HepG2 (cell line): ENCODE results near the gene MLLT1. TPM values are rescaled to one million over a fixed set of nuclear protein-coding genes. Genes with fewer than 3 reads are reported as not detected.

ENCODE experiments used
- ATF5 ChIP-seq: sonication (generic); formaldehyde crosslinking; IDR thresholded peaks from 2 replicates; pipeline ENCODE4 v1.4.0; 2020; ENCODE audit warnings: mild to moderate bottlenecking, low read depth, missing genetic modification reagents
- BRD4 ChIP-seq: sonication (generic); formaldehyde crosslinking; IDR thresholded peaks from 2 replicates; pipeline ENCODE4 v1.4.0; 2020; ENCODE audit warnings: missing genetic modification reagents
- GABPB1 ChIP-seq: IDR thresholded peaks from 2 replicates; pipeline ENCODE4 v1.6.1; 2016; ENCODE audit warnings: mild to moderate bottlenecking, missing genetic modification reagents, moderate library complexity, missing compliant biosample characterization
- HNRNPK ChIP-seq: fragments of 200-400 bp; formaldehyde crosslinking; IDR thresholded peaks from 2 replicates; pipeline ENCODE4 v1.6.1; 2018; ENCODE audit warnings: low read length, low read depth, moderate library complexity, mild to moderate bottlenecking; ENCODE audit not compliant: poor library complexity, severe bottlenecking
- IRX3 ChIP-seq: sonication (generic); formaldehyde crosslinking; IDR thresholded peaks from 2 replicates; pipeline ENCODE4 v1.8.1; 2023; ENCODE audit warnings: mild to moderate bottlenecking, low read depth, missing genetic modification reagents, borderline replicate concordance
- LBX2 ChIP-seq: sonication (generic); formaldehyde crosslinking; IDR thresholded peaks from 2 replicates; pipeline ENCODE4 v1.5.0; 2020; ENCODE audit warnings: missing genetic modification reagents, mild to moderate bottlenecking, borderline replicate concordance
- NFKB2 ChIP-seq: sonication (generic); formaldehyde crosslinking; IDR thresholded peaks from 2 replicates; pipeline ENCODE4 v1.4.0; 2020; ENCODE audit warnings: missing genetic modification reagents, borderline replicate concordance
- NONO ChIP-seq, 2 experiments: fragments of 450-650 bp in 1 of 2; sonication (generic) in 1 of 2; formaldehyde crosslinking in 1 of 2; IDR thresholded peaks in 1 of 2; conservative IDR thresholded peaks in 1 of 2; 2 replicates each; pipeline versions ENCODE4 v1.6.1 to v1.8.0; 2017 to 2022; ENCODE audit warnings: mild to moderate bottlenecking in 1 of 2, missing genetic modification reagents in 1 of 2, moderate library complexity in 1 of 2
- ZBTB20 ChIP-seq: sonication (generic); formaldehyde crosslinking; IDR thresholded peaks from 2 replicates; pipeline ENCODE4 v1.8.1; 2023; ENCODE audit warnings: missing genetic modification reagents, low read depth, mild to moderate bottlenecking, borderline replicate concordance
- ZNF407 ChIP-seq: sonication (generic); formaldehyde crosslinking; IDR thresholded peaks from one replicate; pipeline ENCODE4 v1.5.1; 2020; ENCODE audit warnings: mild to moderate bottlenecking, missing genetic modification reagents; ENCODE audit errors: not compliant biosample characterization
- ZNF746 ChIP-seq: sonication (generic); formaldehyde crosslinking; IDR thresholded peaks from 2 replicates; pipeline ENCODE4 v1.8.0; 2022; ENCODE audit warnings: mild to moderate bottlenecking, missing genetic modification reagents
- ZXDC ChIP-seq: sonication (generic); formaldehyde crosslinking; IDR thresholded peaks from 2 replicates; pipeline ENCODE4 v1.5.0; 2020; ENCODE audit warnings: mild to moderate bottlenecking, missing genetic modification reagents
- ZZZ3 ChIP-seq: sonication (generic); formaldehyde crosslinking; IDR thresholded peaks from 2 replicates; pipeline ENCODE4 v1.4.0; 2020; ENCODE audit warnings: missing genetic modification reagents, mild to moderate bottlenecking, borderline replicate concordance
- polyA plus RNA-seq, 8 experiments: library from polyadenylated mRNA; depleted of rRNA in 3 of 8; stranded (reverse) in 7 of 8; unstranded in 1 of 8; fragments of >200 nt; fragmentation: Illumina TruSeq in 4 of 8; extraction: Trizol in 4 of 8; gene quantifications; 2 replicates each; pipeline versions ENCODE4 v1.2.1 to v1.2.3, GENCODE V29; 2011 to 2016; ENCODE audit warnings: low read depth in 4 of 8, missing spikeins in 1 of 8, mixed read lengths in 1 of 8; ENCODE audit not compliant: insufficient read depth in 1 of 8
- total RNA-seq, 5 experiments: library from RNA; depleted of rRNA; stranded (reverse); fragments of >200 nt; fragmentation: Illumina TruSeq; extraction: Trizol; gene quantifications; 2 replicates each; pipeline ENCODE4 v1.2.3, GENCODE V29; 2016; ENCODE audit warnings: low read depth in 1 of 5

Gene MLLT1
- total and polyA plus RNA-seq, 2 of the 13 experiments (the other 11 are each of a cell fraction or from before 2014, with no cell fraction given) = 11.7 to 12.2 TPM

- TF ChIP-seq ZXDC (CRISPR knock-in tag) = no peak
- peak; percentile 67; the same call in 1 of the 2 replicates for TF ChIP-seq LBX2 (CRISPR knock-in tag)
- no peak for TF ChIP-seq NONO (IDR thresholded peaks at IDR 0.05)
- peak; percentile 69; the same call in 1 of the 2 replicates for TF ChIP-seq NONO (CRISPR knock-in tag; conservative IDR thresholded peaks at IDR 0.05)
- 0 out of 2 replicates have a peak, but pooled peaks have one; percentile 53 for TF ChIP-seq BRD4 (CRISPR knock-in tag)
- TF ChIP-seq ZNF407 (CRISPR knock-in tag) = peak; percentile 76
- TF ChIP-seq ATF5 (CRISPR knock-in tag) = 0 out of 2 replicates have a peak, but pooled peaks have one; percentile 70
- peak; percentile 81 for TF ChIP-seq GABPB1
- no peak for TF ChIP-seq ZNF746 (CRISPR knock-in tag)
- TF ChIP-seq ZZZ3 = peak; percentile 70; the same call in 1 of the 2 replicates
- TF ChIP-seq NFKB2 (CRISPR knock-in tag) = peak; percentile 84; the same call in 1 of the 2 replicates
- TF ChIP-seq ZBTB20 (CRISPR knock-in tag) = peak; percentile 21; the same call in 1 of the 2 replicates
- TF ChIP-seq IRX3 (CRISPR knock-in tag) = peak; percentile 69; the same call in 1 of the 2 replicates
- TF ChIP-seq HNRNPK = peak; percentile 34
Measured at GRCh38 chr19:6199240-6199994, 80.4 kb downstream of the MLLT1 start (continued).
